MM.1S (cell line): Measurements from ENCODE around the gene HIP1.

Experiments
- DNase-seq: peaks from one replicate; pipeline ENCODE4 v3.0.0-alpha.2; 2015
- H2AFZ ChIP-seq: fragments of 300-600 bp; sonication (generic); 2 replicates; pipeline ENCODE4 v1.6.0; 2016; ENCODE audit warnings: antibody characterized with exemption, low read length
- H3F3A ChIP-seq: fragments of 300-600 bp; sonication (generic); 2 replicates; pipeline ENCODE4 v1.6.1; 2016; ENCODE audit warnings: mild to moderate bottlenecking, antibody characterized with exemption, low read length, moderate library complexity, mixed read lengths; ENCODE audit not compliant: insufficient read depth
- H3K27ac ChIP-seq: fragments of 300-600 bp; sonication (generic); 2 replicates; pipeline ENCODE4 v1.5.1; 2016; ENCODE audit warnings: mild to moderate bottlenecking, low read length
- H3K27me3 ChIP-seq: fragments of 300-600 bp; sonication (generic); replicated peaks from 2 replicates; pipeline ENCODE4 v1.6.0; 2016; ENCODE audit warnings: low read length; ENCODE audit not compliant: insufficient read depth
- H3K36me3 ChIP-seq: fragments of 300-600 bp; sonication (generic); replicated peaks from 2 replicates; pipeline ENCODE4 v1.6.1; 2016; ENCODE audit warnings: mild to moderate bottlenecking, low read length, mixed read lengths; ENCODE audit not compliant: insufficient read depth
- H3K4me1 ChIP-seq: fragments of 300-600 bp; sonication (generic); 2 replicates; pipeline ENCODE4 v1.6.1; 2016; ENCODE audit warnings: low read length, mixed read lengths
- H3K4me2 ChIP-seq: fragments of 300-600 bp; sonication (generic); 2 replicates; pipeline ENCODE4 v1.6.0; 2016; ENCODE audit warnings: low read depth, low read length
- H3K4me3 ChIP-seq: fragments of 300-600 bp; sonication (generic); 2 replicates; pipeline ENCODE4 v1.5.1; 2016; ENCODE audit warnings: low read length, mixed read lengths
- H3K79me2 ChIP-seq: fragments of 300-600 bp; sonication (generic); 2 replicates; pipeline ENCODE4 v1.6.1; 2016; ENCODE audit warnings: mixed run types, low read length, mixed read lengths
- H3K9ac ChIP-seq: fragments of 300-600 bp; sonication (generic); 2 replicates; pipeline ENCODE4 v1.6.1; 2016; ENCODE audit warnings: low read length, mixed read lengths
- H3K9me2 ChIP-seq: fragments of 300-600 bp; sonication (generic); replicated peaks from 2 replicates; pipeline ENCODE4 v1.6.1; 2016; ENCODE audit warnings: mild to moderate bottlenecking, low read length, mixed read lengths; ENCODE audit not compliant: insufficient read depth
- H3K9me3 ChIP-seq: fragments of 300-600 bp; sonication (generic); replicated peaks from 2 replicates; pipeline ENCODE4 v1.6.1; 2016; ENCODE audit warnings: mild to moderate bottlenecking, low read length, mixed read lengths; ENCODE audit not compliant: insufficient read depth
- H4K20me1 ChIP-seq: fragments of 300-600 bp; sonication (generic); 2 replicates; pipeline ENCODE4 v1.6.1; 2016; ENCODE audit warnings: mild to moderate bottlenecking, low read length, moderate library complexity, mixed read lengths; ENCODE audit not compliant: insufficient read depth
- CTCF ChIP-seq: fragments of 300-600 bp; sonication (generic); IDR thresholded peaks from 2 replicates; pipeline ENCODE4 v1.5.1; 2016; ENCODE audit warnings: antibody characterized with exemption, low read length, mixed read lengths
- EZH2 ChIP-seq: fragments of 300-600 bp; sonication (generic); optimal IDR thresholded peaks from 2 replicates; pipeline ENCODE3; 2017; ENCODE audit warnings: low read depth, mild to moderate bottlenecking, antibody characterized with exemption, low read length, mixed read lengths
- EZH2phosphoT487 ChIP-seq: fragments of 300-600 bp; sonication (generic); IDR thresholded peaks from 2 replicates; pipeline ENCODE4 v1.6.1; 2018; ENCODE audit warnings: antibody characterized with exemption, low read length

HIP1 gene

DNA sequence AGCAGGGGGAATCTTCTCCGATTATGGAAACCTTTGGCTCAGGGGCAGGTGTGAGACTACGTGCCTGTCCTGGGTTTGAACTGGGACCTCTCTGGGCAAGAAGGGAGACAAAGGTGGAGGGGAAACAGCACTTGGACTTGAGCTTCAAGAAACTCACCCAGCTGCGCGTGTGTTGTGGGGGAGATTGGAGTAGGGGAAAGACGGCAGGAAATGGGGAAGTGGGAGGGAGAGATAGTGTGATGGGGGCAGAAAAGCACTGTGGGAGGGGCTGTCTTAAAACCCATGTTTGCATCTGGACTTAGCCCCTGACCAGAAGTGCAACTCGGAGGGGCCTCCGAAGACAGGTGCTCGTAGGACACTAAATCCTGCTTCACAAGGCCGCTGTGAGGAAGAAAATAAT is 107.0 kb downstream of the HIP1 start:
- Histone ChIP-seq H3K4me2 (no peak overlapping the region), H3K27ac (no peak overlapping the region), H3K79me2 (no peaks in the 10 kb centered on the region)

GRCh38 chr7:75630549-75630948 is 108.2 kb downstream of the HIP1 start:
- Histone ChIP-seq H3K9me3 (no peaks in the 10 kb centered on the region), H3K4me3 (no peak overlapping the region), H3K27me3 (no peaks in the 10 kb centered on the region), H3K9ac (no peak overlapping the region), H3F3A (no peaks in the 10 kb centered on the region), H3K27ac (no peak overlapping the region), H3K36me3 (no peaks in the 10 kb centered on the region), H2AFZ (no peak overlapping the region), H4K20me1 (no peaks in the 10 kb centered on the region), H3K4me1 (no peaks in the 10 kb centered on the region), H3K9me2 (no peaks in the 10 kb centered on the region), H3K4me2 (no peak overlapping the region), H3K79me2 (no peaks in the 10 kb centered on the region)
- DNase-seq: no peak
- no peak for TF ChIP-seq EZH2

More for the DNA sequence above, 107.0 kb downstream of the HIP1 start:
- Histone ChIP-seq H2AFZ (no peak overlapping the region), H4K20me1 (no peaks in the 10 kb centered on the region), H3K9ac (no peak overlapping the region), H3K4me3 (no peak overlapping the region), H3K27me3 (no peaks in the 10 kb centered on the region), H3K9me2 (no peaks in the 10 kb centered on the region), H3K4me1 (no peaks in the 10 kb centered on the region), H3K36me3 (no peaks in the 10 kb centered on the region), H3F3A (no peaks in the 10 kb centered on the region), H3K9me3 (no peaks in the 10 kb centered on the region)
- no peak for TF ChIP-seq EZH2phosphoT487
- no peak for TF ChIP-seq CTCF
- no peak for TF ChIP-seq EZH2
- no peak for DNase-seq

DNA sequence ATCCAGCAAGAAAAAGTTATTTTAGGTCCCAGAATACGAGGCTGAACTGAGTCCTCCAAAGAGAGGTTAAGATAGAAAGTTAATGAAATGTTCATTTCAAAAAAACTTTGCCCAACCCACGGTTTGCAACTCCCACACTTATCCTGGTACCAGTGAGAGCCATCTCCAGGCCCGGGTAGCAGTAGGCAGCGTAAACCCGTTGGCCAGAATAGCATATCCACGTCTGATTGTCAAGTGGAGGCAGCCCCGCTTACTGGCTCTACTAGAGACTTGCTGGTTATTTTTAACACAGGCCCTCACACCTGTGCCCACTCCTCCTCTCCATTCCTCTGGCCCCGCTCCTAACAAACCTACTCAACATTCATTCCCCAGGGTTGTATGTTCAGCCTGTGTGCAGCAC is 109.7 kb downstream of the HIP1 start:
- no peaks in the 10 kb centered on the region for H4K20me1 ChIP-seq
- no peak overlapping the region for H3K27ac ChIP-seq
- H3K9me2 ChIP-seq: no peaks in the 10 kb centered on the region
- H2AFZ ChIP-seq: no peak overlapping the region
- no peak for DNase-seq
- no peaks in the 10 kb centered on the region for H3F3A ChIP-seq
- no peaks in the 10 kb centered on the region for H3K36me3 ChIP-seq
- no peaks in the 10 kb centered on the region for H3K4me1 ChIP-seq
- no peaks in the 10 kb centered on the region for H3K9me3 ChIP-seq
- no peak overlapping the region for H3K4me3 ChIP-seq
- no peak overlapping the region for H3K4me2 ChIP-seq
- H3K27me3 ChIP-seq: no peaks in the 10 kb centered on the region
- TF ChIP-seq EZH2: no peak
- no peak for TF ChIP-seq EZH2phosphoT487
- no peak for TF ChIP-seq CTCF
- no peak overlapping the region for H3K9ac ChIP-seq
- no peaks in the 10 kb centered on the region for H3K79me2 ChIP-seq

GRCh38 chr7:75628055-75628454 is 110.7 kb downstream of the HIP1 start:
- Histone ChIP-seq H3K9me3 (no peaks in the 10 kb centered on the region), H3K4me2 (no peak overlapping the region), H3K27ac (no peak overlapping the region), H2AFZ (no peak overlapping the region), H3K4me3 (no peak overlapping the region), H4K20me1 (no peaks in the 10 kb centered on the region), H3K36me3 (no peaks in the 10 kb centered on the region), H3K79me2 (no peaks in the 10 kb centered on the region), H3K27me3 (no peaks in the 10 kb centered on the region), H3K4me1 (no peaks in the 10 kb centered on the region), H3K9me2 (no peaks in the 10 kb centered on the region), H3K9ac (no peak overlapping the region), H3F3A (no peaks in the 10 kb centered on the region)
- no peak for DNase-seq
- TF ChIP-seq EZH2 (no peak), EZH2phosphoT487 (no peak), CTCF (no peak)
